Measurements from ENCODE around the gene UBXN10.
"Not testable (repeated sequence)": the region's sequence is repeated elsewhere in the genome, so short reads cannot be mapped to it uniquely, and the experiment has no call there.

DNA sequence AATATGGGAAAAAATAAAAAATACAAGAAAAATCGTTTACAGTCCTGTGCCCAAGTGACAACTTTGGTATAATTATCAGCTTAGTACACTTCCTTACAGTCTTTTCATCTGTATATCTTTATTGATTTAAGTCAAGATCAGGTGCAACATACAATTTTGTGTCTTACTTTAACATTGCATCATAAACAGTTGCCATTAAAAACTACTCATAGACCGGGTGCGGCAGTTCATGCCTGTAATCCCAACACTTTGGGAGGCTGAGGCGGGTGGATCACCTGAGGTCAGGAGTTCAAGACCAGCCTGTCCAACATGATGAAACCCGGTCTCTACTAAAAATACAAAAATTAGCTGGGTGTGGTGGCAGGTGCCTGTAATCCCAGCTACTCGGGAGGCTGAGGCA lies 33.2 kb downstream of the UBXN10 start:
- TF ChIP-seq, protein P1, sequence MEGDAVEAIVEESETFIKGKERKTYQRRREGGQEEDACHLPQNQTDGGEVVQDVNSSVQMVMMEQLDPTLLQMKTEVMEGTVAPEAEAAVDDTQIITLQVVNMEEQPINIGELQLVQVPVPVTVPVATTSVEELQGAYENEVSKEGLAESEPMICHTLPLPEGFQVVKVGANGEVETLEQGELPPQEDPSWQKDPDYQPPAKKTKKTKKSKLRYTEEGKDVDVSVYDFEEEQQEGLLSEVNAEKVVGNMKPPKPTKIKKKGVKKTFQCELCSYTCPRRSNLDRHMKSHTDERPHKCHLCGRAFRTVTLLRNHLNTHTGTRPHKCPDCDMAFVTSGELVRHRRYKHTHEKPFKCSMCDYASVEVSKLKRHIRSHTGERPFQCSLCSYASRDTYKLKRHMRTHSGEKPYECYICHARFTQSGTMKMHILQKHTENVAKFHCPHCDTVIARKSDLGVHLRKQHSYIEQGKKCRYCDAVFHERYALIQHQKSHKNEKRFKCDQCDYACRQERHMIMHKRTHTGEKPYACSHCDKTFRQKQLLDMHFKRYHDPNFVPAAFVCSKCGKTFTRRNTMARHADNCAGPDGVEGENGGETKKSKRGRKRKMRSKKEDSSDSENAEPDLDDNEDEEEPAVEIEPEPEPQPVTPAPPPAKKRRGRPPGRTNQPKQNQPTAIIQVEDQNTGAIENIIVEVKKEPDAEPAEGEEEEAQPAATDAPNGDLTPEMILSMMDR (IDR thresholded peaks at IDR 0.05): not testable (repeated sequence)
- not testable (repeated sequence) for TF ChIP-seq POLR2A (IDR thresholded peaks at IDR 0.05)
